Neural cell (in vitro differentiated cells): ENCODE data around the gene NSFL1C. TPM values are rescaled to one million over a fixed set of nuclear protein-coding genes. Genes with fewer than 3 reads are reported as not detected.

ENCODE experiments used
- H2AFZ ChIP-seq: fragments of 200-600, 300-800 bp; sonication (generic), shearing (Covaris generic); 2 replicates; pipeline ENCODE4 v1.6.0; 2014; ENCODE audit warnings: low read depth, mild to moderate bottlenecking, antibody characterized with exemption, low read length, moderate library complexity
- H3F3A ChIP-seq: fragments of 200-600 bp; shearing (Covaris generic); 2 replicates; pipeline ENCODE4 v1.6.1; 2016; ENCODE audit warnings: mild to moderate bottlenecking, moderate library complexity, mixed read lengths, antibody characterized with exemption, low read length; ENCODE audit not compliant: insufficient read depth, poor library complexity, severe bottlenecking
- H3K27ac ChIP-seq: fragments of 200-600, 300-800 bp; sonication (generic), shearing (Covaris generic); 2 replicates; pipeline ENCODE4 v1.5.1; 2014; ENCODE audit warnings: mild to moderate bottlenecking, low read length, moderate library complexity
- H3K27me3 ChIP-seq: fragments of 300-800, 200-600 bp; sonication (generic), shearing (Covaris generic); 2 replicates; pipeline ENCODE4 v1.6.0; 2014; ENCODE audit warnings: mild to moderate bottlenecking, low read depth, low read length, moderate library complexity; ENCODE audit not compliant: insufficient read depth
- H3K36me3 ChIP-seq: fragments of 300-800, 200-600 bp; sonication (generic), shearing (Covaris generic); 2 replicates; pipeline ENCODE4 v1.5.1; 2014; ENCODE audit warnings: mild to moderate bottlenecking, antibody characterized with exemption, low read length, moderate library complexity; ENCODE audit not compliant: insufficient read depth
- H3K4me2 ChIP-seq: fragments of 300-800, 200-600 bp; sonication (generic), shearing (Covaris generic); 2 replicates; pipeline ENCODE4 v1.6.0; 2014; ENCODE audit warnings: mild to moderate bottlenecking, low read length
- H3K4me3 ChIP-seq: fragments of 300-800, 200-600 bp; sonication (generic), shearing (Covaris generic); 2 replicates; pipeline ENCODE4 v1.5.1; 2014; ENCODE audit warnings: mild to moderate bottlenecking, low read length, moderate library complexity
- H3K79me2 ChIP-seq: fragments of 200-600 bp; shearing (Covaris generic); replicated peaks from 2 replicates; pipeline ENCODE4 v1.6.0; 2014; ENCODE audit warnings: mild to moderate bottlenecking, low read length, moderate library complexity; ENCODE audit not compliant: insufficient read depth
- H3K9ac ChIP-seq: fragments of 300-800, 200-600 bp; sonication (generic), shearing (Covaris generic); 2 replicates; pipeline ENCODE4 v1.6.1; 2016; ENCODE audit warnings: mild to moderate bottlenecking, low read length, mixed read lengths
- H3K9me2 ChIP-seq: fragments of 200-600 bp; shearing (Covaris generic); 2 replicates; pipeline ENCODE4 v1.6.1; 2016; ENCODE audit warnings: mild to moderate bottlenecking, low read length, mixed read lengths; ENCODE audit not compliant: insufficient read depth
- H3K9me3 ChIP-seq: fragments of 200-600, 300-800 bp; sonication (generic), shearing (Covaris generic); 2 replicates; pipeline ENCODE4 v1.6.1; 2016; ENCODE audit warnings: mild to moderate bottlenecking, mixed run types, low read length, moderate library complexity, mixed read lengths
- H4K20me1 ChIP-seq: fragments of 200-600 bp; shearing (Covaris generic); 2 replicates; pipeline ENCODE4 v1.6.1; 2016; ENCODE audit warnings: mild to moderate bottlenecking, mixed run types; ENCODE audit not compliant: insufficient read depth
- CTCF ChIP-seq: fragments of 450-650 bp; IDR thresholded peaks from 2 replicates; pipeline ENCODE4 v1.5.1; 2014; ENCODE audit warnings: antibody characterized with exemption, mild to moderate bottlenecking, moderate library complexity; ENCODE audit not compliant: poor library complexity, severe bottlenecking
- EP300 ChIP-seq: fragments of 450-650 bp; conservative IDR thresholded peaks from 2 replicates; pipeline ENCODE4 v1.6.1; 2014; ENCODE audit warnings: antibody characterized with exemption, mild to moderate bottlenecking, moderate library complexity; ENCODE audit not compliant: poor library complexity, severe bottlenecking
- EZH2 ChIP-seq: fragments of 200-600, 300-800 bp; shearing (Covaris generic), sonication (generic); IDR thresholded peaks from 2 replicates; pipeline ENCODE4 v1.6.1; 2014; ENCODE audit warnings: antibody characterized with exemption, low read length, borderline replicate concordance, mild to moderate bottlenecking; ENCODE audit not compliant: insufficient read depth, poor library complexity, severe bottlenecking
- MXI1 ChIP-seq: fragments of 450-650 bp; conservative IDR thresholded peaks from 2 replicates; pipeline ENCODE4 v1.6.1; 2014; ENCODE audit warnings: antibody characterized with exemption, mild to moderate bottlenecking; ENCODE audit not compliant: poor library complexity, severe bottlenecking
- POLR2AphosphoS5 ChIP-seq: IDR thresholded peaks from 2 replicates; pipeline ENCODE4 v1.6.1; 2012
- RAD21 ChIP-seq: fragments of 450-650 bp; conservative IDR thresholded peaks from 2 replicates; pipeline ENCODE4 v1.6.1; 2014; ENCODE audit warnings: antibody characterized with exemption, mild to moderate bottlenecking, moderate library complexity
- REST ChIP-seq: IDR thresholded peaks from 2 replicates; pipeline ENCODE4 v1.6.1; 2012; ENCODE audit warnings: borderline replicate concordance
- SMC3 ChIP-seq: fragments of 450-650 bp; conservative IDR thresholded peaks from 2 replicates; pipeline ENCODE4 v1.6.1; 2014; ENCODE audit warnings: antibody characterized with exemption, mild to moderate bottlenecking, moderate library complexity; ENCODE audit not compliant: poor library complexity
- TAF1 ChIP-seq: IDR thresholded peaks from 2 replicates; pipeline ENCODE4 v1.6.1; 2012; ENCODE audit warnings: low read depth
- polyA plus RNA-seq: library from polyadenylated mRNA; depleted of rRNA; stranded (reverse); fragments of >200 nt; gene quantifications from 2 replicates; pipeline ENCODE4 v1.2.3, GENCODE V29; 2014

The NSFL1C gene
- polyA plus RNA-seq, 1 donor from 2014 or later, result 48.7 TPM

DNA sequence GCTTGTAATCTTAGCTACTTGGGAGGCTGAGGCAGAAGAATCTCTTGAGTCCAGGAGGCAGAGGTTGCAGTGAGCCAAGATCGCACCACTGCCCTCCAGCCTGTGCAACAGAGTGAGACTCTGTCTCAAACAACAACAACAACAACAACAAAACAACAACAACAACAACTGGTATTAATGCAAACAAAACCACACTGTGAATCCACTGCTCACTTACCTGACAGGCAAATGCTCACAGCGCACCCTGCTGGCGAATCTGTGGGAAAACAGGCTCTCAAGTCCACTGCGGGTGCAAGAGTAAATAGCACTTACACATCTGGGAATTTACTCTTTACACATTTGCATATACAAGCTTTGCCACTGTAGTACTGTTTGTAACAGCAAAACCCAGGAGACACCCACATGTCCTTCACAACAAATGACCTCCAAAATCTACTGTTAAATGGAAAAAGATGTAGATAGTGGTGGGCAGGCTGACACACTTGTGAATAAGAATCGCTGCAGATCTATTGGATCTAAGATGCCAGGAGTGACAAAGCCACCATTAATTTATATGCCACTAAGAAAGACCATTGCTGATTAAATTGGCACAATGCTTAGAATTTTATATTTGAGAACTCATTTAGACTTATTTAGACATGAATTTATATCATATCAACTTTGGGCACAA, 29.3 kb downstream of the NSFL1C start:
- Histone ChIP-seq H3K27ac (no peak overlapping the region), H3K9me2 (no peaks in the 10 kb centered on the region), H3K36me3 (no peaks in the 10 kb centered on the region), H3F3A (no peaks in the 10 kb centered on the region), H3K79me2 (no peaks in the 10 kb centered on the region), H2AFZ (no peak overlapping the region), H3K4me3 (no peak overlapping the region), H3K27me3 (no peaks in the 10 kb centered on the region), H4K20me1 (no peaks in the 10 kb centered on the region), H3K9ac (no peak overlapping the region), H3K9me3 (peaks cover 5% of the 10 kb centered on the region), H3K4me2 (no peak overlapping the region)
- peak; percentile 65 for TF ChIP-seq RAD21
- TF ChIP-seq REST, result no peak
- peak; percentile 69 for TF ChIP-seq SMC3
- no peak for TF ChIP-seq POLR2AphosphoS5
- peak; percentile 71 for TF ChIP-seq CTCF
- TF ChIP-seq EZH2, result no peak

- H4K20me1 ChIP-seq, result no peaks in the 10 kb centered on the region
- TF ChIP-seq SMC3 (no peak), RAD21 (no peak), MXI1 (no peak), TAF1 (no peak), EP300 (no peak), EZH2 (no peak), CTCF (no peak), REST (no peak), POLR2AphosphoS5 (no peak)
Observed at GRCh38 chr20:1436263-1436662, 30.4 kb downstream of the NSFL1C start.

More at GRCh38 chr20:1436263-1436662, 30.4 kb downstream of the NSFL1C start:
- Histone ChIP-seq H3K79me2 (no peaks in the 10 kb centered on the region), H3K9me3 (peaks cover 5% of the 10 kb centered on the region), H3K27ac (no peak overlapping the region), H3K36me3 (no peaks in the 10 kb centered on the region), H3K27me3 (no peaks in the 10 kb centered on the region), H3K9ac (no peak overlapping the region), H2AFZ (no peak overlapping the region), H3K4me2 (no peak overlapping the region), H3K4me3 (no peak overlapping the region), H3K9me2 (no peaks in the 10 kb centered on the region), H3F3A (no peaks in the 10 kb centered on the region)
